ENCODE results near the gene CD1E.
"Not testable (repeated sequence)": the region's sequence is repeated elsewhere in the genome, so short reads cannot be mapped to it uniquely, and the experiment has no call there.

Gene CD1E

GRCh38 chr1:158374101-158374500, 20.4 kb downstream of the CD1E start:
- not testable (repeated sequence) for H3K36me3 Mint-ChIP-seq (ENCODE audit: insufficient read depth); H3K27ac Mint-ChIP-seq (ENCODE audit: low read depth); ATAC-seq (replicated peaks; ENCODE audit: extremely low read depth, poor library complexity, severe bottlenecking); DNase-seq (ENCODE audit: low spot score in 2 of 2); H3K4me3 Mint-ChIP-seq; H3K4me1 Mint-ChIP-seq
- Mint-ChIP-seq H3K9me3 (peaks cover 16% of the 10 kb centered on the region), H3K27me3 (peaks cover 97% of the 10 kb centered on the region)

- H3K36me3 Mint-ChIP-seq (ENCODE audit: insufficient read depth) = no peaks in the 10 kb centered on the region
- H3K27ac Mint-ChIP-seq (ENCODE audit: low read depth) = no peak overlapping the region
- peaks cover 92% of the 10 kb centered on the region for H3K27me3 Mint-ChIP-seq
- ATAC-seq (replicated peaks; ENCODE audit: extremely low read depth, poor library complexity, severe bottlenecking) (no peak), DNase-seq (ENCODE audit: low spot score in 2 of 2) (no peak)
- no peak overlapping the region for H3K4me3 Mint-ChIP-seq
- peaks cover 16% of the 10 kb centered on the region for H3K9me3 Mint-ChIP-seq
- H3K4me1 Mint-ChIP-seq = no peaks in the 10 kb centered on the region
These were observed 21.2 kb downstream of the CD1E start for GRCh38 chr1:158374860-158375259.

- no peaks in the 10 kb centered on the region for H3K9me3 Mint-ChIP-seq
- DNase-seq (ENCODE audit: low spot score in 2 of 2) = no peak
- H3K27me3 Mint-ChIP-seq = peaks cover 29% of the 10 kb centered on the region
- no peaks in the 10 kb centered on the region for H3K4me1 Mint-ChIP-seq
- H3K27ac Mint-ChIP-seq (ENCODE audit: low read depth) = no peak overlapping the region
- H3K36me3 Mint-ChIP-seq (ENCODE audit: insufficient read depth) = peaks cover 3% of the 10 kb centered on the region
- no peak for ATAC-seq (replicated peaks; ENCODE audit: extremely low read depth, poor library complexity, severe bottlenecking)
- H3K4me3 Mint-ChIP-seq = no peak overlapping the region
These were observed 36.6 kb downstream of the CD1E start for GRCh38 chr1:158390331-158390730.

GRCh38 chr1:158391099-158391498, 37.4 kb downstream of the CD1E start:
- Mint-ChIP-seq H3K4me1 (no peaks in the 10 kb centered on the region), H3K9me3 (no peaks in the 10 kb centered on the region), H3K36me3 (ENCODE audit: insufficient read depth) (peaks cover 3% of the 10 kb centered on the region), H3K27ac (ENCODE audit: low read depth) (no peak overlapping the region), H3K4me3 (no peak overlapping the region), H3K27me3 (peaks cover 29% of the 10 kb centered on the region)
- ATAC-seq (replicated peaks; ENCODE audit: extremely low read depth, poor library complexity, severe bottlenecking) (no peak), DNase-seq (ENCODE audit: low spot score in 2 of 2) (no peak)

GRCh38 chr1:158393476-158393875, 39.8 kb downstream of the CD1E start:
- Mint-ChIP-seq H3K27ac (ENCODE audit: low read depth) (no peak overlapping the region), H3K4me3 (no peak overlapping the region), H3K9me3 (no peaks in the 10 kb centered on the region), H3K36me3 (ENCODE audit: insufficient read depth) (no peaks in the 10 kb centered on the region), H3K27me3 (peaks cover 20% of the 10 kb centered on the region), H3K4me1 (no peaks in the 10 kb centered on the region)
- ATAC-seq (replicated peaks; ENCODE audit: extremely low read depth, poor library complexity, severe bottlenecking) (no peak), DNase-seq (ENCODE audit: low spot score in 2 of 2) (no peak)

- no peak for DNase-seq (ENCODE audit: low spot score in 2 of 2)
- Mint-ChIP-seq H3K27me3 (peaks cover 43% of the 10 kb centered on the region), H3K27ac (ENCODE audit: low read depth) (no peak overlapping the region), H3K4me1 (no peaks in the 10 kb centered on the region), H3K36me3 (ENCODE audit: insufficient read depth) (no peaks in the 10 kb centered on the region), H3K9me3 (no peaks in the 10 kb centered on the region), H3K4me3 (no peak overlapping the region)
- no peak for ATAC-seq (replicated peaks; ENCODE audit: extremely low read depth, poor library complexity, severe bottlenecking)
These were observed 43.0 kb downstream of the CD1E start for GRCh38 chr1:158396646-158397045.

- Mint-ChIP-seq H3K4me3 (no peak within 1 kb of the TSS), H3K27ac (ENCODE audit: low read depth) (no peak within 1 kb of the TSS), H3K27me3 (peaks cover 65% of the 10 kb centered on the region), H3K9me3 (no peaks in the 10 kb centered on the region), H3K4me1 (no peaks in the 10 kb centered on the region), H3K36me3 (ENCODE audit: insufficient read depth) (no peaks in the 10 kb centered on the region)
- no peak for ATAC-seq (replicated peaks; ENCODE audit: extremely low read depth, poor library complexity, severe bottlenecking)
- no peak for DNase-seq (ENCODE audit: low spot score in 2 of 2)
These were observed 45.3 kb downstream of the CD1E start, which contains the start of gene OR10T2 for GRCh38 chr1:158398818-158399514. Gene OR10T2 (minus strand): TSS chr1:158399466. CDS start chr1:158399466, 0 bp downstream.

GRCh38 chr1:158400871-158401270, 47.2 kb downstream of the CD1E start:
- no peaks in the 10 kb centered on the region for H3K36me3 Mint-ChIP-seq (ENCODE audit: insufficient read depth)

GRCh38 chr1:158407092-158407491, 53.4 kb downstream of the CD1E start:
- Mint-ChIP-seq H3K27me3 (peaks cover 53% of the 10 kb centered on the region), H3K9me3 (no peaks in the 10 kb centered on the region), H3K27ac (ENCODE audit: low read depth) (no peak overlapping the region), H3K36me3 (ENCODE audit: insufficient read depth) (no peaks in the 10 kb centered on the region), H3K4me3 (no peak overlapping the region), H3K4me1 (no peaks in the 10 kb centered on the region)
- DNase-seq (ENCODE audit: low spot score in 2 of 2) (no peak), ATAC-seq (replicated peaks; ENCODE audit: extremely low read depth, poor library complexity, severe bottlenecking) (no peak)

More at GRCh38 chr1:158400871-158401270, 47.2 kb downstream of the CD1E start:
- Mint-ChIP-seq H3K9me3 (no peaks in the 10 kb centered on the region), H3K27me3 (peaks cover 74% of the 10 kb centered on the region), H3K4me3 (no peak overlapping the region), H3K27ac (ENCODE audit: low read depth) (no peak overlapping the region), H3K4me1 (no peaks in the 10 kb centered on the region)
- no peak for ATAC-seq (replicated peaks; ENCODE audit: extremely low read depth, poor library complexity, severe bottlenecking)
- DNase-seq (ENCODE audit: low spot score in 2 of 2) = no peak

Measured in central memory CD8-positive, alpha-beta T cell (primary cell).